Epithelial cell of prostate (primary cell): Measurements from ENCODE around the gene ZNF526.

Experiments used
- DNase-seq: peaks from one replicate; pipeline ENCODE4 v3.0.0-alpha.2; 2011; ENCODE audit warnings: low read depth, low spot score
- H3K27ac ChIP-seq: fragments of 450-650 bp; 2 replicates; pipeline ENCODE4 v1.5.1; 2017; ENCODE audit warnings: mild to moderate bottlenecking

The ZNF526 gene

GRCh38 chr19:42219812-42220750 lies at the start of gene ZNF526:
Gene ZNF526, plus strand, starts transcription at chr19:42220312. Its CDS starts 4,092 bp downstream, at chr19:42224404.
- H3K27ac ChIP-seq = peak within 1 kb of the TSS; percentile 85
- DNase-seq = peak; percentile 80

- DNase-seq = no peak
- no peak overlapping the region for H3K27ac ChIP-seq
Observed at GRCh38 chr19:42170715-42171114, 49.4 kb upstream of the ZNF526 start.

- no peak for DNase-seq
- H3K27ac ChIP-seq = no peak overlapping the region
Observed at GRCh38 chr19:42172261-42172660, 47.9 kb upstream of the ZNF526 start.

GRCh38 chr19:42173695-42174094 lies 46.4 kb upstream of the ZNF526 start:
- no peak for DNase-seq

GRCh38 chr19:42174188-42174587 lies 45.9 kb upstream of the ZNF526 start:
- H3K27ac ChIP-seq = no peak overlapping the region
- DNase-seq = no peak

More at GRCh38 chr19:42173695-42174094, 46.4 kb upstream of the ZNF526 start:
- H3K27ac ChIP-seq = no peak overlapping the region

GRCh38 chr19:42174958-42175734 lies 45.0 kb upstream of the ZNF526 start:
- no peak overlapping the region for H3K27ac ChIP-seq
- no peak for DNase-seq

GRCh38 chr19:42175952-42176648 lies 44.0 kb upstream of the ZNF526 start:
- no peak for DNase-seq
- no peak overlapping the region for H3K27ac ChIP-seq

GRCh38 chr19:42176649-42176989 lies 43.5 kb upstream of the ZNF526 start:
- H3K27ac ChIP-seq = no peak overlapping the region
- DNase-seq = no peak

- no peak overlapping the region for H3K27ac ChIP-seq
- DNase-seq = no peak
Observed at GRCh38 chr19:42176990-42177685, 43.0 kb upstream of the ZNF526 start.

- no peak overlapping the region for H3K27ac ChIP-seq
- DNase-seq = no peak
Observed at GRCh38 chr19:42177686-42178019, 42.5 kb upstream of the ZNF526 start.

- no peak for DNase-seq
- H3K27ac ChIP-seq = no peak overlapping the region
Observed at GRCh38 chr19:42178791-42179674, 41.1 kb upstream of the ZNF526 start.

GRCh38 chr19:42184401-42184861 lies 35.7 kb upstream of the ZNF526 start:
- DNase-seq = no peak
- no peak overlapping the region for H3K27ac ChIP-seq

- no peak overlapping the region for H3K27ac ChIP-seq
Observed at GRCh38 chr19:42185277-42185676, 34.8 kb upstream of the ZNF526 start.

GRCh38 chr19:42188665-42189064 lies 31.4 kb upstream of the ZNF526 start:
- no peak for DNase-seq
- no peak overlapping the region for H3K27ac ChIP-seq

More at GRCh38 chr19:42185277-42185676, 34.8 kb upstream of the ZNF526 start:
- DNase-seq = no peak

- no peak overlapping the region for H3K27ac ChIP-seq
- DNase-seq = no peak
Observed at GRCh38 chr19:42189133-42189532, 31.0 kb upstream of the ZNF526 start.

GRCh38 chr19:42191330-42191729 lies 28.8 kb upstream of the ZNF526 start:
- no peak for DNase-seq
- peak overlapping the region; percentile 75 for H3K27ac ChIP-seq

- DNase-seq = peak; percentile 98
- H3K27ac ChIP-seq = peak overlapping the region; percentile 75
Observed at GRCh38 chr19:42191855-42192254, 28.3 kb upstream of the ZNF526 start.

GRCh38 chr19:42193294-42193693 lies 26.8 kb upstream of the ZNF526 start:
- H3K27ac ChIP-seq = peak overlapping the region; percentile 1
- DNase-seq = no peak

GRCh38 chr19:42193706-42194105 lies 26.4 kb upstream of the ZNF526 start:
- DNase-seq = no peak
- H3K27ac ChIP-seq = peak overlapping the region; percentile 1
